VCaP (cell line): ENCODE measurements around the gene FBP2.
"Not testable (repeated sequence)": the region's sequence is repeated elsewhere in the genome, so short reads cannot be mapped to it uniquely, and the experiment has no call there.

Experiments
- H3K27ac ChIP-seq: fragments of 450-650 bp; 2 replicates; pipeline ENCODE4 v1.5.1; 2017
- CTCF ChIP-seq: fragments of 450-650 bp; conservative IDR thresholded peaks from 2 replicates; pipeline ENCODE4 v1.5.1; 2017; ENCODE audit warnings: mild to moderate bottlenecking, moderate library complexity

Gene FBP2

GRCh38 chr9:94568972-94569712, 24.5 kb downstream of the FBP2 start:
- no peak overlapping the region for H3K27ac ChIP-seq
- no peak for TF ChIP-seq CTCF

GRCh38 chr9:94568250-94568889, 25.3 kb downstream of the FBP2 start:
- no peak for TF ChIP-seq CTCF
- no peak overlapping the region for H3K27ac ChIP-seq

GRCh38 chr9:94567271-94567670, 26.4 kb downstream of the FBP2 start:
- no peak overlapping the region for H3K27ac ChIP-seq
- no peak for TF ChIP-seq CTCF

- no peak overlapping the region for H3K27ac ChIP-seq
- no peak for TF ChIP-seq CTCF
Measured at GRCh38 chr9:94566550-94566949, 27.1 kb downstream of the FBP2 start.

- H3K27ac ChIP-seq = not testable (repeated sequence)
Measured at GRCh38 chr9:94564279-94564678, 29.3 kb downstream of the FBP2 start.

- no peak overlapping the region for H3K27ac ChIP-seq
- no peak for TF ChIP-seq CTCF
Measured at GRCh38 chr9:94563548-94563947, 30.1 kb downstream of the FBP2 start.

GRCh38 chr9:94560237-94560636, 33.4 kb downstream of the FBP2 start:
- TF ChIP-seq CTCF = no peak

GRCh38 chr9:94557376-94557775, 36.2 kb downstream of the FBP2 start:
- TF ChIP-seq CTCF = no peak

More at GRCh38 chr9:94560237-94560636, 33.4 kb downstream of the FBP2 start:
- H3K27ac ChIP-seq = no peak overlapping the region

More at GRCh38 chr9:94557376-94557775, 36.2 kb downstream of the FBP2 start:
- no peak overlapping the region for H3K27ac ChIP-seq
